RPMI7951 (cell line): ENCODE measurements around the gene CEP128. TPM values are rescaled to one million over a fixed set of nuclear protein-coding genes. Genes with fewer than 3 reads are reported as not detected.

ENCODE experiments used
- DNase-seq: peaks from one replicate; pipeline ENCODE4 v3.0.0-alpha.2; 2012; ENCODE audit warnings: low read depth
- total RNA-seq: library from RNA; depleted of rRNA; stranded (reverse); fragments of >200 nt; shearing (Covaris generic); gene quantifications from 2 replicates; pipeline ENCODE4 v1.2.3, GENCODE V29; 2014

CEP128 gene
- total RNA-seq, 1 experiment from 2014 or later: 10.3 TPM

DNA sequence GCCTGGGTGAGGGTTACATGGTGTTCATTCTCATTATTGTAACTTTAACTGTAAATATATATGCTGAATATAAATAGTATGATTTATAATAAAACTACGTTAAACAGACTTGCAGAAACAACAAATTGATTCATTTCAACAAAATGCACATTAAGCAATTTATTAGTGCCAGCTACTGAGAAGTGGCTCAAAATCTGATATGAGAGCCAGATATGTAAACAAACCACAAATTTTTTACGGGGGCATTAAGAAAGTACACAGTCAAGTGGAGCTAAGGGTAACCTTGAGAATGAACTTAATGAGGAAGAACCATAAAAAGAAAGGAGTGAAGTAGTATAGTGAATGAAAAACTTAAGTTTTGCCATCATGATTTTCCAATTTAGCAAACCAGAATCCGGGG is 40.3 kb downstream of the CEP128 start:
- DNase-seq: no peak

DNA sequence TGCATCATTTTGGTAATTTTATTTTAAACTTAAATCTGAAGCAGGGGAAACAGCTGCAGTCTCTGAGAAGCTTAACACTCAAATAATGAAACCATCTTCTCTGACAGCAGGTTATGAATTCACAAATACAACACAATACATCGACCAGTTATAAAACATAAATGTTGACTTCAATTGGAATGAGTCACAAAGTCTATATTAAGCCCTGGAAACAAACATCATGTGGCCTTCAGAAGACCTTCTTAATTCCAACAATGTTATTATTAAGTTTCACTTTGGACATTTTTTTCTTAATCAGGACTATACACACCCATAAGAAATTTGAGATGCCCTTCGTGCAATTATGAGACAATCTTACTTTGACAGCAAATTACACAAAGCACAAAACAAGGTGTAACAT is 68.9 kb downstream of the CEP128 start:
- DNase-seq: no peak

GRCh38 chr14:80868260-80868659 is 73.3 kb downstream of the CEP128 start:
- no peak for DNase-seq

- DNase-seq: no peak
These were observed 73.7 kb downstream of the CEP128 start for GRCh38 chr14:80867798-80868197.

- peak; percentile 13 for DNase-seq
These were observed 74.4 kb downstream of the CEP128 start for GRCh38 chr14:80867091-80867490.

GRCh38 chr14:80865565-80865964 is 76.0 kb downstream of the CEP128 start:
- DNase-seq: no peak

DNA sequence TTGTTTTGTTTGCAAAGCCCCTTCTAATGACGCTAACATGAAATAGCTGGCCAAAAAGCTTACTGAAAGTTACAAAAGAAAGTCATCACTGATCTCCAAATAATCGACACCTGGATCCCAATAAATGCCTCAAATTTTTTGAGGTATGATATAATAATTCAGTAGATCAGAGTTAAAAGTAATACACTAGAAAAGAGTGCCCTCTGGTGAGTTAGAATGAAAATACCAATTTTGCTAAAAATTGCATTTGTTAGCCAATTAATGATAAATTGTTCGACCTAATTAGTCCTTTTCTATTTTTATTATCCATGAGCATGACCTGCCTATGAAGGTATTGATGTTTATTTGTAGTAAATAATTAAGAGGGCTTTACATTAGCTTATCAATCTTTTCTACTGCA is 78.6 kb downstream of the CEP128 start:
- no peak for DNase-seq

GRCh38 chr14:80862541-80862940 is 79.0 kb downstream of the CEP128 start:
- DNase-seq: no peak

- peak; percentile 26 for DNase-seq
These were observed 91.2 kb downstream of the CEP128 start for GRCh38 chr14:80850197-80850814.

DNA sequence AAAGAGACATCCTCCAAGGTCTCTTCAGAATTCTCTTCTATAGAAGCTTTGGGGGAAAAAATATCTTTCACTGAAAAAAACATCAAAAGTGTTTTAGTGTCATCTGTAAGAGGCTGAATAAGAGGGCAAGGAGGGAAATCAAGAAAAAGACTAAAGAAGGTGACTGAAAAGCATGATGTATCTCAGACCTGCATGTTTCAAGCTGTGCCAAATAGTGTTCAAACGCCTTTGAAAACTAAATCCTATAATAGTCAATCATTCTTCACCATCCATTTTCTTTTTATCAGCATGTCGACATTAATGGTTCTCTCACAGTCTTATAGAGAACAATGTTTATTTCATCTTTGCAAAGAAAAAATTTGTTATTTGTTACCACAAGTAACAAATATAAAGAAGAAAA is 94.5 kb downstream of the CEP128 start:
- DNase-seq: no peak

DNA sequence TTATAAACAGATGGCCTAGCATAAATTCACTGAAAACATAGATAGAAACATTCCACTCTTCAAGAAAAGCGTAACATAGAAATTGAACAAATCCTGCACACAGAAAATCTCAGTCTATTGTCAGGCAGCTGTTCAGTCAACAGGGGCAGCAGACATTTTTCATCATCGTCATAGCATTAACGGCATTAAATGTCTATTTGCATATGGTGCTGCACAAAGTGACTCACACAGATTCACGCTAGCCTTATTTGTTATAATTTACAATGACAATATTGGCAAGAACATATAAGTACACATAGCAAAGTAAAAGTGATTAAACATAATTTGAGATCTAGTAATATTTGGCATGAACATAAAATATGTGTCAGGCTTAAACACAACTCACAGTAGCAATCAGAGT is 95.7 kb downstream of the CEP128 start:
- no peak for DNase-seq

DNA sequence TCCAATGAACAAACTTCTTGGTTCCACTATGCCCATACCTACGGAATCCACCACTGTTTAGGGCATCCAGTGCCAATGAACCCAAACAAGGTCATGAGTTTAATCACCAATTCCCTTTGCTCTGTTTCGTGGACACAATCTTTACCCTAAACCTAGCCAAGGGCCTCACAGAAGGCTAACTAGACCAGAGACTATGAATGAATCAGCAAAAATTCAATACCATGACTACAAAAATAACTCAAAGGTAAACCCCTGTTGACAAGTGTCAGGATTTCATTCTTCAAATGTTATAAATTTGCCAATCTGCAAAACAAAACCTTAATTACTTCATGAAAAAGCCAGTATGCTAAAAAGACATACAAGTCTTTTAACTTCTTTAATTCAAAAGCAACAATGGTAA is 96.7 kb downstream of the CEP128 start:
- DNase-seq: no peak

DNA sequence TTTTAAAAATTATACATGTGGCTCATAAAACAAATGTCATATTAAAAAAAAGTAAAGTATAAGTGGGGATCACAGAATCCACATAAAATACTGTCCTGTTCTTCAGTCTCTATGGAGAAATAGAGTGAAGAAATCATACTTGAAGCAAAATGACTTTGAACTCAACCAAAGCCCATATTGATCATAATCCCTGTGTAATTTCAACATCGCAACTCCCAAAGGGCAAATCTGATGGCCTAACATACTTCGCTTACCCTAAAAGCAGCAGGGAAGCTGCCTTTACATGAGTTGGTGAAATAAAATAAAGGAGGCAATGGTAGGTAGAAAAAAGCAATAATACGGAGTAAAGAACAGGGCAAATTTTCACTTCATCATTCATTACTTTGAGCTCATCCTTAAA is 101.8 kb downstream of the CEP128 start:
- no peak for DNase-seq

GRCh38 chr14:80809663-80810062 is 131.9 kb downstream of the CEP128 start:
- DNase-seq: no peak

- DNase-seq: no peak
These were observed 136.4 kb downstream of the CEP128 start for GRCh38 chr14:80805136-80805535.

DNA sequence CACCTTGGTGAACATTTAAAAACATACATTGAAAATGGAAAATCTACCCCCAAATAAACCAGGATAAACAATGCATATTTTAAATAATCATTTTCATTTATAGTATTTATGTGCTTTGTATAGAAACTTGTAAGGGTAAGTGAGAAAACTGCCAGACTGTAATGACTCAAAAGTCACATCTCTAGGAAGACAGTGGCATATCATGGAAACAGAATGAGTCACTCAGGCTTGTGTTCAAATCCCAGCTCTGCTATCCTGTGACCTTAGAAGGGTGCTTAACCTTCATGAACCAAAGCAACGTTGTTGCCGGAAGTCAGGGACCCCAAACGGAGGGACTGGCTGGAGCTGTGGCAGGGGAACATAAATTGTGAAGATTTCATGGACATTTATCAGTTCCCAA is 142.7 kb downstream of the CEP128 start:
- DNase-seq: no peak

DNA sequence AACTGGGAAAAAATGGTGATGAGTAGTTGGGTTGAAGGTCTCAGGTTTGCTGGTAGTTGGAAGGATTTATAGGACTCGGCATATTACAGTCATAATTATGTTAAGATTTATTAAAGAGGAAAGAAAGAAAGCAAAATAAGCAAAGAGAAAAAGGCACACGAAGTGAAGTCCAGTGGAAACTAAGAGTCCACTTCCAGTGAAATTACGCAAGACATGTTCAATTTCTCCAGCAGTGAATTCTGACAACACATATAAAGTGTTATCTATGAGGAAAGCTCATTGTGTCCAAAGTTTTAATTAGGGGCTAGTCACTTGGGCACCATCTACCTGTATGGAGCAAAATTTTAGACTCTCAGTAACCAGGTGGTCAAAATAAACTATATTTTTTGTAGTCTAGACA is 143.3 kb downstream of the CEP128 start:
- DNase-seq: no peak

DNA sequence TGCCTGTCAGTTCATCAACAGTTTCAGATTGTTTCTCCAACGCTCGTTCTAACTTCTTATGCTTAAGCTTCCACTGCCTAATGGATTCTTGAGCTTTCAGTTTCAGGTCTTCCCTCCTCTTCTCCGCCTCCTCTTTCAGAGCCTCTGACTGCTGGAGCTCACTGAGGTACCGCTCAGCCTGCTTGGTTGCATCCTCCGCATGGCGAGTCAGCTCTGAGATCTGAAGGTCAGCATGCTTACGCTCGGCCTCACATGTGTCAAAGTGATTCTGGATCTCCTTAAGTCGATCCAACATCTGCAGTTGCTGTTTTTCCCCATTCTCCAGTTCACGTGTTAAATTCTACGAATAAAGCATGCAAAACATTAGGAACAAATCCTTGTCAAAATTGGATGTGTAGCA is 148.8 kb downstream of the CEP128 start:
- no peak for DNase-seq

DNA sequence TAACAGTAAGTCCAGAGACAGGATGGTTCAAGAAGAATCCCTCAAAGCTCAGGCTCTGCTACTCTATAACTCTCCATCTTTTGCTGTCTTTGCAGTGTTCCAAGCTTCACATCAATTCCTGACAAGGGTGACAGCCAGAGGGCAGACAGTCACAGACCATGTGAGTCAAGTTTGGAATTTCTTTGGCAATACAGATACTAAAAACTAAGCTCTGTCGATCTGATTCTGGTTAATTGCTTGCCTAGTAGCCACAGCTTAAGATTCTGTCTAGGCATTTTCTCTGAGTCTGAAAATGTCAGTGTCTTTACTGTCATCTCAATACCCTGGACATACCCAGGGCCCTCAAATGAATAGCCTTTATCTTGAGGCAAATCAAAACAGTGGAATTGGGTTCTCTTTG is 153.7 kb downstream of the CEP128 start:
- DNase-seq: peak; percentile 8

DNA sequence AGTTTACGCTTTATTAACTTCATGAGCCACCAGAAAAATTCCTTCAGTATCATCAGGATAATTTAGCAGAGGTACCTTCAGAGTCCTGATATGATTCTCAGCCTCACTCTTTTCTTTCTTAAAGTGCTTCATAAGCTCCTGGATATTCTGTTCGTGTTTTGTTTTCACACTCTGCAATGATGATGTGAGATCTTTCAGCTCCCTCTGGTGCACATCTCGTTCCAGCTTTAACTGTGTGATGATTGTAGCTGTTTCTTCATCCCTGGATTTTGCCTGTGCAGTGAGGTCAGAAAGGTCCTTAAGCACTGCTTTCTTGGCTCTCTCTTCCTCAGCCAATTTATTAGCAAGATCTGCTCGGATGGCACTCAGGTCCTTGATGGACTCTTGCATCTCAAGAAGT is 156.7 kb downstream of the CEP128 start:
- DNase-seq: no peak

- peak; percentile 19 for DNase-seq
These were observed 159.6 kb downstream of the CEP128 start for GRCh38 chr14:80781972-80782367.

DNA sequence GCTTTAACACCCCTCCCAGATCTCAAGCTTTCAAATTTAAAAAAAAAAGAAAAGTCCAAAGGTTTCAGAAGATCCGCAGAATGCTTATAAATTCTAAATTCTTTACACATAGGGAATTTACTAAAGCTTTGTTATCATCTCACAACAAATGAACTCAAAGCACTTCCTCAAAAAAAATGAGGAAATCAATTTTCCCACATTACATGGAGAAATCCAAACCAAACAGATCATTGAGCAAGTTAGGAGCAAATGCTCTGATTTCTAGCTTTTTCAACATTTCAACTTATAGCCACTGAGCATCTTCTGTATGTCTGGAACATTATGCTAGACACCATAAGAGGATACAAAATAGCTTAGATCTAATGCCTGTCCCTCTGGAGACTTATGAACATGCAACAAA is 161.0 kb downstream of the CEP128 start:
- DNase-seq: no peak

DNA sequence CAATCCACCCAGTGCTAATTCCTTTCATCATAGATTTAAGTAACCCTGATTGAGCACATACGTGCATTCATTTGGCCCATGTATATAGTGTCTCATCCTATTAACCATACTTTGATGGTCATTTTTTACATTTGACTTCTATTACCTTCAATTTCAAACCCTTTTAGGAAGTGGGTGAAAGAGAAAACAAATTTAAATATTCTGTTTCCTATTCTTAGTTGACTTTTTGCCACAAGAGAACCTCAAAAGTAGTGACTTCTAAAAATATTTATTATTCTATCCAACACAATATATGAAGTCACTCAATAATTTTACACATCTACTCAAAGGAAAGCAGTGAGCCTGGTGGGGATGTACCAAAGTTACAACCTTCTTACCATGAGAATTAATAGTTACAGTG is 164.9 kb downstream of the CEP128 start:
- no peak for DNase-seq

DNA sequence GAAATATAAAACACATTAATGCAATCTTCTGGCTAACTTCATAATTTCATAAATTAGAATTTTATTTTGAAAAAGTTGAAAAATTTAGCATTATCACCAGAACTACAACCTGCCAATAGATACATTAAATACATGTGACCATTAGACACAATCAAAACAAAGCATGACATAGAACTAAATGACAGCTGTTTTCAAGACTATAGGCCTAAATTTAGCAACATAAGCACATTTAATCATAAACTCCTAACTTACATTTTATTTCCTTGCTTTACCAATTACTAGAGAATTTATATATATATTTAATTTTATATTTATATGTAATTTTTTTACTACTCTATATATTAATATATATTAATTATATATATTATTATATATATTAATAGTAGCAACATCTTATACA is 165.4 kb downstream of the CEP128 start:
- DNase-seq: no peak

DNA sequence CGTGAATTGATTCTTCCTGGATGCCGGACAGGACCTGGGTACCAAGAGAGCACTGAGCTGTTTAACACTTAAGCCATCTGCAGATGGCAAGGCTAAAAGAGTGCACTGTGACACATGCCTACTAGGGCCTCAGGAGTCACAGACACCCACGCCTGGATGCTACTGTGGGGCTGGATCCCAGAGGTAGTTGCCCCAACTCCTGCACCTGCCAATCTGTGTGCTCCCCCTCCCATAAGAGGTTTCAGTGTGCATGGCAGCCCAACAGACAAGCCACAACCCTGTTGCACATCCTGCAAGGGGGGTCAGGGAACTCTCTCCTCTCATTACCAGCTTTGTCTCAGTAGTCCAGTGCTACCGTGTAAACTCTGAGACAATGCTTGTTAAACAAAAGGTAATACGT is 169.0 kb downstream of the CEP128 start:
- no peak for DNase-seq
